GM12878 (cell line): ENCODE data around the gene RSPH1. TPM values are rescaled to one million over a fixed set of nuclear protein-coding genes. Genes with fewer than 3 reads are reported as not detected.
A peak's percentile ranks its signal among the peaks of the same experiment; 100 is the strongest.

Experiments used
- CEBPB ChIP-seq, 2 experiments: fragments of 150-350 bp in 1 of 2; IDR thresholded peaks; 2 replicates each; pipeline ENCODE4 v1.6.1; 2012 to 2014; ENCODE audit warnings: low read depth in 2 of 2, low read length in 2 of 2, borderline replicate concordance in 1 of 2, inconsistent platforms in 1 of 2
- CHD2 ChIP-seq: IDR thresholded peaks from 2 replicates; pipeline ENCODE4 v1.6.1; 2011; ENCODE audit warnings: low read depth, low read length, improper control_type of control experiment, borderline replicate concordance
- CHD4 ChIP-seq: fragments of 200-600 bp; sonication (generic); IDR thresholded peaks from 2 replicates; pipeline ENCODE4 v1.6.1; 2016; ENCODE audit warnings: mild to moderate bottlenecking
- E2F8 ChIP-seq: fragments of 450-650 bp; IDR thresholded peaks from 2 replicates; pipeline ENCODE4 v1.6.1; 2018; ENCODE audit warnings: mild to moderate bottlenecking, low read depth, moderate library complexity; ENCODE audit not compliant: partially characterized antibody
- EED ChIP-seq: sonication (generic); IDR thresholded peaks from 2 replicates; pipeline ENCODE4 v1.6.1; 2016; ENCODE audit warnings: antibody characterized with exemption, low read depth
- ELK1 ChIP-seq: IDR thresholded peaks from 2 replicates; pipeline ENCODE4 v1.6.1; 2012; ENCODE audit warnings: low read depth, low read length, improper control_type of control experiment
- EP300 ChIP-seq, 2 experiments: fragments of 150-350 bp in 1 of 2; IDR thresholded peaks; 2 replicates each; pipeline ENCODE4 v1.6.1; 2011 to 2012; ENCODE audit warnings: low read depth in 2 of 2, low read length in 2 of 2, borderline replicate concordance in 1 of 2, improper control_type of control experiment in 1 of 2, inconsistent platforms in 1 of 2; ENCODE audit not compliant: control insufficient read depth in 1 of 2
- IRF4 ChIP-seq: IDR thresholded peaks from 2 replicates; pipeline ENCODE4 v1.6.1; 2011; ENCODE audit warnings: low read depth, low read length
- IRF5 ChIP-seq: fragments of 450-650 bp; IDR thresholded peaks from 2 replicates; pipeline ENCODE4 v1.6.1; 2017; ENCODE audit warnings: borderline replicate concordance
- JUNB ChIP-seq: IDR thresholded peaks from 2 replicates; pipeline ENCODE4 v1.6.1; 2016; ENCODE audit warnings: antibody characterized with exemption, mild to moderate bottlenecking
- NBN ChIP-seq: fragments of 450-650 bp; IDR thresholded peaks from 2 replicates; pipeline ENCODE4 v1.6.1; 2016
- NFXL1 ChIP-seq: fragments of 450-650 bp; IDR thresholded peaks from 2 replicates; pipeline ENCODE4 v1.6.1; 2017; ENCODE audit warnings: antibody characterized with exemption, mild to moderate bottlenecking, borderline replicate concordance
- PML ChIP-seq: IDR thresholded peaks from 2 replicates; pipeline ENCODE4 v1.6.1; 2012; ENCODE audit warnings: low read length, inconsistent platforms
- RBBP5 ChIP-seq: fragments of 200-600 bp; sonication (generic); conservative IDR thresholded peaks from 2 replicates; pipeline ENCODE4 v1.6.1; 2016
- RELB ChIP-seq: fragments of 450-650 bp; IDR thresholded peaks from 2 replicates; pipeline ENCODE4 v1.6.1; 2017; ENCODE audit warnings: low read depth, mild to moderate bottlenecking, moderate library complexity
- RFX5 ChIP-seq: IDR thresholded peaks from 2 replicates; pipeline ENCODE4 v1.6.1; 2011; ENCODE audit warnings: low read depth, low read length, improper control_type of control experiment
- RUNX3 ChIP-seq: IDR thresholded peaks from 2 replicates; pipeline ENCODE4 v1.6.1; 2012; ENCODE audit warnings: low read length, inconsistent platforms
- SMAD1 ChIP-seq: fragments of 450-650 bp; IDR thresholded peaks from 2 replicates; pipeline ENCODE4 v1.6.1; 2018; ENCODE audit warnings: mild to moderate bottlenecking, low read depth; ENCODE audit not compliant: partially characterized antibody
- SMC3 ChIP-seq: IDR thresholded peaks from 2 replicates; pipeline ENCODE4 v1.6.1; 2011; ENCODE audit warnings: low read length, improper control_type of control experiment, borderline replicate concordance
- SP1 ChIP-seq: IDR thresholded peaks from one replicate; pipeline ENCODE4 v1.6.1; 2011; ENCODE audit warnings: low read depth, low read length
- SREBF1 ChIP-seq: IDR thresholded peaks from 2 replicates; pipeline ENCODE4 v1.6.1; 2012; ENCODE audit warnings: mild to moderate bottlenecking, low read length
- TCF12 ChIP-seq: IDR thresholded peaks from 2 replicates; pipeline ENCODE4 v1.6.1; 2011; ENCODE audit warnings: low read depth, mild to moderate bottlenecking, low read length
- USF1 ChIP-seq: IDR thresholded peaks from 2 replicates; pipeline ENCODE4 v1.6.1; 2011; ENCODE audit warnings: borderline replicate concordance, low read depth, mild to moderate bottlenecking, moderate library complexity, mixed read lengths, low read length; ENCODE audit not compliant: insufficient read depth; ENCODE audit errors: extremely low read length
- ZBED1 ChIP-seq: IDR thresholded peaks from 2 replicates; pipeline ENCODE4 v1.6.1; 2016; ENCODE audit warnings: borderline replicate concordance
- ZNF207 ChIP-seq: fragments of 450-650 bp; IDR thresholded peaks from 2 replicates; pipeline ENCODE4 v1.6.1; 2014; ENCODE audit warnings: antibody characterized with exemption, mild to moderate bottlenecking, borderline replicate concordance
- ZNF24 ChIP-seq: fragments of 450-650 bp; IDR thresholded peaks from 2 replicates; pipeline ENCODE4 v1.6.1; 2017; ENCODE audit warnings: antibody characterized with exemption, mild to moderate bottlenecking
- polyA plus RNA-seq, 11 experiments: library from polyadenylated mRNA; depleted of rRNA in 4 of 11; unstranded in 6 of 11; stranded (reverse) in 5 of 11; fragments of >200 nt; fragmentation: Nextera tagmentation in 4 of 11; fragmentation: Illumina TruSeq in 1 of 11; extraction: Ambion mirVana in 4 of 11; extraction: Trizol in 1 of 11; gene quantifications; 1 replicate in 1 of 11; 2 replicates in 10 of 11; pipeline versions ENCODE4 v1.2.1 to v1.2.3, GENCODE V29; 2011 to 2016; ENCODE audit warnings: inconsistent platforms in 2 of 11, missing spikeins in 2 of 11, low read depth in 1 of 11
- total RNA-seq, 4 experiments: library from RNA; depleted of rRNA in 3 of 4; stranded (reverse); fragments of >200 nt in 3 of 4; fragmentation: Illumina TruSeq in 1 of 4; extraction: Trizol in 1 of 4; gene quantifications; 2 replicates each; pipeline versions ENCODE4 v1.2.1 to v1.2.3, GENCODE V29; 2013 to 2021

RSPH1 gene
- total and polyA plus RNA-seq, 10 of the 15 experiments (the other 5 are each of a cell fraction or from before 2014, with no cell fraction given), result 0.11 to 1.4 (median 0.38) TPM

GRCh38 chr21:42423197-42423675 lies 72.8 kb downstream of the RSPH1 start (continued):
- TF ChIP-seq ELK1 (no peak), RELB (peak; percentile 81), ZNF24 (no peak), PML (no peak), ZNF207 (0 out of 2 replicates have a peak, but pooled peaks have one; percentile 46), SP1 (no peak), E2F8 (no peak), TCF12 (peak; percentile 47), CHD2 (no peak), RUNX3 (no peak), EP300 (IDR thresholded peaks at IDR 0.05; ENCODE audit: borderline replicate concordance in 1 of 2, control insufficient read depth in 1 of 2, low read depth in 2 of 2, low read length in 2 of 2) (0 out of 4 replicates have a peak, but pooled peaks of 1 of the 2 experiments have one; percentile 34), CHD4 (no peak), NBN (peak; percentile 82; the same call in 1 of the 2 replicates), RBBP5 (no peak), ZBED1 (no peak), CEBPB (IDR thresholded peaks at IDR 0.05; ENCODE audit: borderline replicate concordance in 1 of 2, low read depth in 2 of 2, low read length in 2 of 2) (no peak), SMC3 (peak; percentile 36; the same call in 1 of the 2 replicates), JUNB (peak; percentile 66), IRF4 (no peak), USF1 (no peak), SMAD1 (peak; percentile 49), SREBF1 (no peak), RFX5 (no peak), EED (peak; percentile 92), NFXL1 (no peak), IRF5 (no peak)
